DOHH2 (cell line): ENCODE measurements around the gene TSHZ2.

ENCODE experiments used
- H3F3A ChIP-seq: fragments of 200-600 bp; sonication (generic), shearing (Covaris generic); 2 replicates; pipeline ENCODE4 v1.6.0; 2016; ENCODE audit warnings: antibody characterized with exemption, mild to moderate bottlenecking; ENCODE audit not compliant: control insufficient read depth, insufficient read depth
- H3K27ac ChIP-seq: fragments of 200-600 bp; sonication (generic); 2 replicates; pipeline ENCODE4 v1.5.1; 2014; ENCODE audit warnings: low read depth, mild to moderate bottlenecking, low read length, moderate library complexity
- H3K27me3 ChIP-seq: fragments of 200-600 bp; sonication (generic); 2 replicates; pipeline ENCODE4 v1.6.1; 2014; ENCODE audit warnings: mild to moderate bottlenecking, low read length, mixed read lengths; ENCODE audit not compliant: control insufficient read depth
- H3K36me3 ChIP-seq: fragments of 200-600 bp; sonication (generic); 2 replicates; pipeline ENCODE4 v1.6.1; 2014; ENCODE audit warnings: mild to moderate bottlenecking, low read length, moderate library complexity, mixed read lengths; ENCODE audit not compliant: control insufficient read depth
- H3K4me1 ChIP-seq: fragments of 200-600 bp; sonication (generic); 2 replicates; pipeline ENCODE4 v1.6.1; 2014; ENCODE audit warnings: mild to moderate bottlenecking, low read length, mixed read lengths; ENCODE audit not compliant: control insufficient read depth
- H3K4me2 ChIP-seq: fragments of 200-600 bp; sonication (generic); 2 replicates; pipeline ENCODE4 v1.6.0; 2014; ENCODE audit warnings: mild to moderate bottlenecking, low read length, moderate library complexity
- H3K4me3 ChIP-seq: fragments of 200-600 bp; sonication (generic); 2 replicates; pipeline ENCODE4 v1.5.1; 2014; ENCODE audit warnings: mild to moderate bottlenecking, low read length, mixed read lengths
- H3K79me2 ChIP-seq: fragments of 200-600 bp; sonication (generic); 2 replicates; pipeline ENCODE4 v1.6.1; 2014; ENCODE audit warnings: mild to moderate bottlenecking, low read length, mixed read lengths; ENCODE audit not compliant: control insufficient read depth
- H3K9me2 ChIP-seq: fragments of 200-600 bp; sonication (generic); replicated peaks from 2 replicates; pipeline ENCODE4 v1.6.1; 2014; ENCODE audit warnings: mild to moderate bottlenecking, low read length, mixed read lengths; ENCODE audit not compliant: control insufficient read depth
- H3K9me3 ChIP-seq: fragments of 200-600 bp; sonication (generic); 2 replicates; pipeline ENCODE4 v1.6.1; 2014; ENCODE audit warnings: antibody characterized with exemption, low read length, mixed read lengths; ENCODE audit not compliant: control insufficient read depth, insufficient read depth
- H4K20me1 ChIP-seq: fragments of 200-600 bp; sonication (generic); 2 replicates; pipeline ENCODE4 v1.6.0; 2014; ENCODE audit warnings: low read depth, mild to moderate bottlenecking, antibody characterized with exemption, low read length, moderate library complexity; ENCODE audit not compliant: control insufficient read depth, insufficient read depth
- CTCF ChIP-seq: fragments of 200-600 bp; sonication (generic); IDR thresholded peaks from one replicate; pipeline ENCODE4 v1.5.1; 2014; ENCODE audit warnings: antibody characterized with exemption, mild to moderate bottlenecking, low read depth, low read length; ENCODE audit not compliant: poor library complexity, severe bottlenecking
- EZH2phosphoT487 ChIP-seq: fragments of 200-600 bp; sonication (generic); IDR thresholded peaks from 2 replicates; pipeline ENCODE4 v1.6.1; 2017; ENCODE audit warnings: borderline replicate concordance, mild to moderate bottlenecking, antibody characterized with exemption, low read length, moderate library complexity, mixed read lengths

Gene TSHZ2

GRCh38 chr20:53130795-53131194 is 158.6 kb downstream of the TSHZ2 start:
- Histone ChIP-seq H3K4me2 (no peak overlapping the region), H3F3A (no peaks in the 10 kb centered on the region), H3K9me2 (no peaks in the 10 kb centered on the region), H3K9me3 (no peaks in the 10 kb centered on the region), H3K36me3 (no peaks in the 10 kb centered on the region), H4K20me1 (no peaks in the 10 kb centered on the region), H3K27ac (no peak overlapping the region), H3K79me2 (no peaks in the 10 kb centered on the region), H3K4me1 (peaks cover 15% of the 10 kb centered on the region), H3K27me3 (no peaks in the 10 kb centered on the region), H3K4me3 (no peak overlapping the region)
- no peak for TF ChIP-seq CTCF
- TF ChIP-seq EZH2phosphoT487 = no peak

- no peaks in the 10 kb centered on the region for H3K9me3 ChIP-seq
- H3K27me3 ChIP-seq = no peaks in the 10 kb centered on the region
- H3K4me2 ChIP-seq = no peak overlapping the region
- H3K9me2 ChIP-seq = no peaks in the 10 kb centered on the region
- H3F3A ChIP-seq = no peaks in the 10 kb centered on the region
- no peaks in the 10 kb centered on the region for H3K36me3 ChIP-seq
- no peak overlapping the region for H3K27ac ChIP-seq
- peaks cover 7% of the 10 kb centered on the region for H3K4me1 ChIP-seq
- no peak overlapping the region for H3K4me3 ChIP-seq
- H4K20me1 ChIP-seq = no peaks in the 10 kb centered on the region
- TF ChIP-seq CTCF = no peak
- TF ChIP-seq EZH2phosphoT487 = no peak
- no peaks in the 10 kb centered on the region for H3K79me2 ChIP-seq
These were observed 161.0 kb downstream of the TSHZ2 start for GRCh38 chr20:53133125-53133524.

GRCh38 chr20:53133628-53134027 is 161.5 kb downstream of the TSHZ2 start:
- Histone ChIP-seq H3K27ac (no peak overlapping the region), H4K20me1 (no peaks in the 10 kb centered on the region), H3K4me3 (no peak overlapping the region), H3F3A (no peaks in the 10 kb centered on the region), H3K4me1 (peaks cover 8% of the 10 kb centered on the region), H3K9me3 (no peaks in the 10 kb centered on the region), H3K4me2 (no peak overlapping the region), H3K79me2 (no peaks in the 10 kb centered on the region), H3K9me2 (no peaks in the 10 kb centered on the region), H3K36me3 (no peaks in the 10 kb centered on the region), H3K27me3 (no peaks in the 10 kb centered on the region)
- TF ChIP-seq CTCF (no peak), EZH2phosphoT487 (no peak)

GRCh38 chr20:53136473-53136872 is 164.3 kb downstream of the TSHZ2 start:
- Histone ChIP-seq H3K36me3 (no peaks in the 10 kb centered on the region), H4K20me1 (no peaks in the 10 kb centered on the region), H3K27ac (no peak overlapping the region), H3F3A (no peaks in the 10 kb centered on the region), H3K4me1 (peaks cover 14% of the 10 kb centered on the region), H3K4me3 (no peak overlapping the region), H3K9me3 (no peaks in the 10 kb centered on the region), H3K9me2 (no peaks in the 10 kb centered on the region), H3K4me2 (no peak overlapping the region), H3K79me2 (no peaks in the 10 kb centered on the region), H3K27me3 (no peaks in the 10 kb centered on the region)
- TF ChIP-seq CTCF (no peak), EZH2phosphoT487 (no peak)
